Frontal cortex (tissue), 4 donors: ENCODE results near the gene AGER. TPM values are rescaled to one million over a fixed set of nuclear protein-coding genes. Genes with fewer than 3 reads are reported as not detected.
"Not testable (repeated sequence)": the region's sequence is repeated elsewhere in the genome, so short reads cannot be mapped to it uniquely, and the experiment has no call there.

Experiments used
- DNase-seq, 2 donors: peaks; one replicate each; pipeline ENCODE4 v3.0.0; 2012; ENCODE audit warnings: low spot score in 2 of 2
- FAIRE-seq: peaks from 2 replicates; lab custom pipeline; 2012; peaks lifted over from hg19 to GRCh38; lab: Jason Lieb, UNC
- total RNA-seq: library from RNA; depleted of rRNA; stranded (reverse); fragments of >200 nt; gene quantifications from one replicate; pipeline ENCODE4 v1.2.3, GENCODE V29; 2014
- donor health status: control.
- donor health status: control.
- donor health status: control.

Gene AGER
- total RNA-seq, 1 donor from 2014 or later, result 0.82 TPM

- peak; percentile 57 to 64 for DNase-seq
- FAIRE-seq, result no peak
Measured at GRCh38 chr6:32151863-32152768, 31.9 kb downstream of the AGER start, which contains the start of gene PRRT1. Gene PRRT1 (minus strand): TSS chr6:32151939. CDS start chr6:32151827, 112 bp downstream.

- no peak for DNase-seq
- no peak for FAIRE-seq
Measured at GRCh38 chr6:32151181-32151862, 32.7 kb downstream of the AGER start.

- FAIRE-seq, result no peak
- no peak for DNase-seq
Measured at GRCh38 chr6:32149932-32150870, 33.9 kb downstream of the AGER start.

- no peak for DNase-seq
- no peak for FAIRE-seq
Measured at GRCh38 chr6:32149092-32149755, 34.8 kb downstream of the AGER start.

- DNase-seq (no peak), FAIRE-seq (no peak)
Measured at GRCh38 chr6:32148289-32149091, 35.6 kb downstream of the AGER start.

- DNase-seq, result no peak
- FAIRE-seq, result no peak
Measured at GRCh38 chr6:32147401-32148132, 36.5 kb downstream of the AGER start.

GRCh38 chr6:32146687-32147086 lies 37.4 kb downstream of the AGER start:
- DNase-seq, result no peak
- FAIRE-seq, result no peak

GRCh38 chr6:32146287-32146686 lies 37.8 kb downstream of the AGER start:
- FAIRE-seq, result no peak
- DNase-seq, result no peak

GRCh38 chr6:32144238-32144637 lies 39.8 kb downstream of the AGER start:
- FAIRE-seq, DNase-seq: not testable (repeated sequence)

- FAIRE-seq (no peak), DNase-seq (no peak)
Measured at GRCh38 chr6:32140420-32141046, 43.5 kb downstream of the AGER start.

GRCh38 chr6:32139590-32139989 lies 44.5 kb downstream of the AGER start:
- FAIRE-seq, result no peak

GRCh38 chr6:32137454-32137853 lies 46.6 kb downstream of the AGER start:
- DNase-seq (no peak), FAIRE-seq (no peak)

More at GRCh38 chr6:32139590-32139989, 44.5 kb downstream of the AGER start:
- DNase-seq, result no peak

- no peak for DNase-seq
Measured at GRCh38 chr6:32133786-32134185, 50.3 kb downstream of the AGER start.

GRCh38 chr6:32132110-32132509 lies 51.9 kb downstream of the AGER start:
- DNase-seq, result no peak
- FAIRE-seq, result no peak

More at GRCh38 chr6:32133786-32134185, 50.3 kb downstream of the AGER start:
- FAIRE-seq, result no peak

GRCh38 chr6:32131439-32131948 lies 52.6 kb downstream of the AGER start:
- FAIRE-seq, result no peak
- no peak for DNase-seq
